Adipose tissue (tissue), 3 donors: ENCODE measurements around the gene IMP4. TPM values are rescaled to one million over a fixed set of nuclear protein-coding genes. Genes with fewer than 3 reads are reported as not detected.

ENCODE experiments used
- H3K27ac ChIP-seq: one replicate; pipeline ENCODE4 v1.5.1; 2013; ENCODE audit warnings: low read depth, low read length
- whole genome bisulfite sequencing, 3 donors: extraction: QIAGEN DNeasy Blood & Tissue Kit; methylation state at CpG; one replicate each; pipeline ENCODE4 v1.1.7; 2013; 5-methylcytosine and 5-hydroxymethylcytosine counted together
- polyA plus RNA-seq, 3 donors: library from polyadenylated mRNA; stranded (reverse); fragments of 200-250 nt; gene quantifications; one replicate each; pipeline ENCODE4 v1.2.3, GENCODE V29; 2013
- donor health status: healthy with polysubstance abuse.
- donor health status: Bipolar disorder and iron deficiency.
- donor health status: healthy.

The IMP4 gene
- polyA plus RNA-seq, 3 donors: 56.0 to 151 (median 126) TPM

- 41 to 55% (median 43%) methylated on average over 24 of the region's 24 CpGs for WGBS, 3 donors
- H3K27ac ChIP-seq: no peak overlapping the region
Measured at GRCh38 chr2:130372833-130373807, 30.4 kb downstream of the IMP4 start.

DNA sequence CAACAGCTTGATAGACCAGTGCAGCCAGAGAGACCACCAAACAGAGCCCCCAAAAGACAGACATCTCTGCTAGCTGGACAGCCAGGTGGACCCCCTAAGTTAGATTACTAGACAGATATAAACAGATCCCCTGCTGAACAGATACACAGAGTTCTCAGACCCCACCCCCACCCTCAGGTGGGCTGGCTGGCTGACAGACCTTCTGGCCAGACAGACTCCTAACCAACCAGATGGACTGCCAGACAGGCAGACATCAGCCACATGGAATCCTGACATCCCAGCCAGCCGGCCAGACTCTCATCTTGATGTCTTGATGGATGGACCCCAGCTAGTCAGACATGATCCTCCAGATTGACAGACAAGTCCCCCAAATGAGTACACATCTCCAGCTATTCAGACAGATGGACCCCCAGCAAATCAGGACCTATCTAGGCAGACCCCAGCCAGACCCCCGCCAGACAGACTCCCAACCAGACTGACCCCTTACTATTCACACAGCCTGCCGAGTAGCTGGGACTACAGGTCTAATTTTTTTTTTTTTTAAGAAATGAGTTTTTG, 31.2 kb downstream of the IMP4 start:
- 91 to 96% (median 93%) methylated on average over 3 of the region's 3 CpGs for WGBS, 3 donors
- H3K27ac ChIP-seq: no peak overlapping the region

DNA sequence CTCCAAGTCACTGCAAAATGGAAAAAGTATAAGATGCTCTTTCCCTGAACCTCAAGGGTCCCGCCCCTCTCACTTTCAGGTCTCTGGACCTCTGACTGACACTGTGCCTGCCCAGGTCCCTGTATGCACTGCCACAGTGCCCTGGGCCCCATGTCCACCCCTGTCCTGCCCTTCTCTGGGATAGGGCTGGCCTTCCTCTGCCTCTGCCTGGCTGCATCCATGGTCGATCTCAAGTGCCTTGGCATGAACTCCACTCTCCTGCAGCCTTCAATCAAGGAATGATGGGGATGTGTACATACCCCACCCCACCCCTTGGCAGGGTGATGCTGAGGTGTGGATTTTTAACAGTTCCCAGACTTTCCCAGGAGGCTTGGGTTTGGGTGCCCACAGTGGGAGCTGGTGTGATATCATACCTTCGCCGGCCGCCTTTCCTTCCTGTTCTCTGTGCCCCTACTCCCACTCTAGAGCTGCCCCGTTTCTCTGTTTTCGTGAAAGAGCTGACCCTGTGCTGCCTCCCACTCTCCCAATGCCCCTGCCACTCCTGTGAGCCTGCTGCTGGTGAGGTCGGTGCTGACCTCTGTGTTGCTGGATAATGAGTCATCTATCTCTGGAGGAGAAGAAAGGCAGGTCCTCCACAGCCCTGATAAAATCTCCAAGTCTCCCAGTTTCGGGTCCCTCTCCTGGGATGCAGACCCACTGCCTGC, 32.0 kb downstream of the IMP4 start:
- WGBS, 3 donors: 78 to 86% (median 84%) methylated on average over 9 of the region's 9 CpGs
- H3K27ac ChIP-seq: no peak overlapping the region

DNA sequence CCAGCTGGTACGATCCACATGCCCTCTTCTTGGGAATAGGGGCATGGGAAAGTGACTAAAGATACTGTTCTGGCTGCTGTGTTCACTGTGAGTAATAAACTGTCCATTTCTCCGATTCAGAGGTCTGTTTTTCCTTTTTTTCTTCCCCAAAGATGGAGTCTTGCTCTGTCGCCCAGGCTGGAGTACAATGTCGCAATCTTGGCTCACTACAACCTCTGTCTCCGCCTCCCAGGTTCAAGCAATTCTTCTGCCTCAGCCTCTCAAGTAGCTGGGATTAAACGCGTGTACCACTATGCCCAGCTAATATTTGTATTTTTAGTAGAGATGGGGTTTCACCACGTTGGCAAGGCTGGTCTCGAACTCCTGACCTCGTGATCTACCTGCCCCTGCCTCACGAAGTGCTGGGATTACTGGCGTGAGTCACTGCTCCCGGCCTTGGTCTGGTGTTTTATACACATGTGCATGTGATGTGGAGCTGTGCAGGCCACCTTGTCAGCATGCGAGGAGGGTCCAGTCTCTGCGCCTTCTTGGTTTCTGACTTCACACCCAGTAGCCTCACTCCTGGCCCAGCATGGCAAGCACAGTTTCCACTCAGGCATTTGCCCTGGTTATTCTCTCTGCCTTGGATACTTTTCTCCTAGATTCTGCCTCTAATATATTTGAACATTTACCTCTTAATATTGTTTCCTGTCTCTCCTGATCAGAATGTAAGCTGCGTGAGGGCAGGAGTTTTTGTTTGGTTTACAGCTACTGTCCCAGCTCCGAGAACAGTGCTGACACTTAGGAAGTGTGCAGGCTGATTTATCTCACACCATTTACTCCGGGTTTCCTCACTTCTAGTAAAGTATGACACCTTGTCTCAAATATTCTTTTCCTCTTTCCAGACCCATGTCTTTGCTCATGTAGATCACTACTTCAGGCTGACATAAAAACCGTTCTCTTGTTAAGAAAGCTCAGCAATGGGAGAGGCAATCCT, 32.9 kb downstream of the IMP4 start:
- no peak overlapping the region for H3K27ac ChIP-seq
- WGBS, 3 donors: 90 to 93% (median 93%) methylated on average over 19 of the region's 19 CpGs

DNA sequence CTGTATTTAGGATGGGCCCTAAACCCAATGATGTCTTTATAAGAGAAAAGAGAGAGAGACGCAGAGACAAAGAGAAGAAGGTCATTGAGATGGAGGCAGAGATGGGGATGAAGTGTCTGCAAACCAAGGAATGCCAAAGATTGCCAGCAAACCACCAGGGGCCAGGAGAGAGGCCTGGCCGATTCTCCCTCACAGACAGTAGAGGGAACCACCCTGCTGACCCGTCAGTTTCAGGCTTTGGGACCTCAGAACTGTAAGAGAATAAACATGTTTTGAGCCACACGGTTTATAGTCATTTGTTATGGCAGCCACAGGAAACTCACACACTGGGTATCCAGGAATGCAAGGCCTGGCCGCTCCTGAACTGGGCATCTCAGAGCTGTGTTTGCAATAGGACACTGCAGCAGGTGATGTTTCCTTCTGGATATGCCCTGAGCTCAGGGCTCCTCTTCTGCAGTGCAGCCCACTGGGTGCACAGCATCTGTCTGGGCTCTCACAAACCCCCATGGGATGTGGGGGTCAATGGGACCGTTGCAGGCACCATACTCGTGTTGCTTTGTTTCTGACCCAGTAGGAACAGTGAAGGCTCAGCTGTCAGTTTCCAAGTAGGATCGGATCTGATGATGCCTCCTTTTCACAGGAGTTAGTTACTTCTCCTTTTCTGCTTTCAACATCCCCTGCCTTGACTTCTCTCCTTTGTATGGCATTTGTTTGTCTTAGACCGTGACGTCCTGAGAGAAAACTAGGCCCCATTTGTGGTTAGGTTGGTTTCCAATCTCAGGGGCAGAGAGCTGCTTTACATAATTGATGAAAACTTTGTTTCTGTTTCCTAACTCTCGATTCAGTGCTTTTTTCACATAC, 34.0 kb downstream of the IMP4 start:
- no peak overlapping the region for H3K27ac ChIP-seq
- 65 to 81% (median 70%) methylated on average over 11 of the region's 11 CpGs for WGBS, 3 donors

DNA sequence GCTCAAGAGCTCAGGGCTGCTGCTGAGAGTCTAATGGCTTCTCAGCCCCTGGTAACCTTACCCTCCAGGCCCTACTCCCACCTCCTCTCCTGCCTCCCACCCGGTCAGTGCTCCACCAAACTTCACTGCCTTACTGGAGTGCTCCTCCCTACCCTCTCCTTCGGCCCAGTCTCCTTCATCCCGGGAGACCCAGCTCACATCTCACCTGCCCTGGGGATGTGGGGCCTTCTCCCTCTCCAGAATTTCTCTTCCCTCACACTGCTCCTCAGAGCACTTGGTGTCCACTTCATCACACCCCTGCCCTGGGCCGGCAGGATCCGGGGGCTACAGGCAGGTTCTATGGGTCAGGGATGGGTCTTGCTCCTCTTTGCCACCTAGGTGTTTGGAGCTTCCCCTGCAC, 34.8 kb downstream of the IMP4 start:
- WGBS, 3 donors: 86 to 99% (median 95%) methylated on average over 5 of the region's 5 CpGs
- H3K27ac ChIP-seq: no peak overlapping the region

GRCh38 chr2:130378206-130378897, 35.7 kb downstream of the IMP4 start:
- no peak overlapping the region for H3K27ac ChIP-seq
- WGBS, 3 donors: 85 to 91% (median 85%) methylated on average over 3 of the region's 3 CpGs

GRCh38 chr2:130378898-130379214, 36.2 kb downstream of the IMP4 start:
- no peak overlapping the region for H3K27ac ChIP-seq
- 87 to 93% (median 92%) methylated on average over 3 of the region's 3 CpGs for WGBS, 3 donors

DNA sequence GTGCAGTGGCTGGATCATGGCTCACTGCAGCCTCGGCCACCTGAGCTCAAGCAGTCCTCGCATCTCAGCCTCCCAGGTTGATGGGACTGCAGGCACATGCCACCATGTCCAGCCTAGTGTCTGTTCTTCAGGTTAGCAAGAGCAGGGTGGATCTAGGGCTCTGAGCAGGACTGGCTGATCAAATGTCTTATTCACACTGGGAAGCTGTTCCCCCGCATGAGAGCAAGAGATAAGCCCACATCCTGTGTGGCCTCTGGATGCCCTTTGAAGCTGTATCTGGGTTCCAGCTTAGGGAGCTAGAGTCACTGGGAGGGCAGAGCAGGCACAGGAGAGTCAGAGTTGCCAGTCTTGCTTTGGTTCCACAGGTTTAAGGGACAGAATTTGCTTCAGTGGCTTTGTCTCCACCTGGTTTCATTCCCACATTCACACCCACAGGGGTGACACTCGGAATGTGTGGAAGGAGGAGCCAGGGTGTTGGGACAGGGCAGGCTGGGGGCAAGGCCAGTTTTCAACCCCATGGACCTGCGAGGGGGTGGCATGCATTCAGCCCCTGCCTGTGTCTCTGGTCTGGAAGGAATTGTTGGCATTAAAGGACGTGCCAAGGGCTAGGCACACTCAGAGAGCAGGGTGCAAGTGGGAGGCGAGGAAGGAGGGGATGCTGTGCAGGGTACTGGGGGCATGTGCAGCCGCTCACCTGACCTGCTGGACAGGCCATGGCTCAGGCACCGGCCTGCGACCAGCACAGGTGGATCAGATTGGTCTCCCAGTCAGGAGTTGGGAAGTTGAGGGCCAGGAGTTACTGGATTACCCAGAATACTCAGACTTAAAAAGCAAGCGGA, 37.6 kb downstream of the IMP4 start:
- 79 to 97% (median 91%) methylated on average over 11 of the region's 11 CpGs for WGBS, 3 donors
- no peak overlapping the region for H3K27ac ChIP-seq

DNA sequence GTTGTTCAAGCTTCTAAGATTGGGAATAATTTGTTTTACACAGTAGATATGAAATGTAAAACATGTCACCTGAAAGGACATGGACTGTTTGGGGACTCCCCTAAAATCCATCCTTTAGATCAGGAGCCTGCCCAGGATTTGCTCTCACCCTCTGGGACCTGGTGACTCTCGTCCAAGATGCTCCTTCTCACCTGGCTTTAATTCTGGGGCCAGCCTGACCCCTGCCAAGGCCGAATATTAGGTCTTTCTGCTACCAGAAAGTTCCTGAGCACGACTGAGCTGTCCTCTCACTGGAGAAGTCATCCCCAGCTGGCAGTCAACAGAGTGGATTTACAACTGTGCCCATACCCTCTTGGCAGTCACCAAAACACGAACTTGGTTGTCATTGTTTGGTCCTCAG, 38.4 kb downstream of the IMP4 start:
- H3K27ac ChIP-seq: no peak overlapping the region
- 89 to 91% (median 89%) methylated on average over 4 of the region's 4 CpGs for WGBS, 3 donors

DNA sequence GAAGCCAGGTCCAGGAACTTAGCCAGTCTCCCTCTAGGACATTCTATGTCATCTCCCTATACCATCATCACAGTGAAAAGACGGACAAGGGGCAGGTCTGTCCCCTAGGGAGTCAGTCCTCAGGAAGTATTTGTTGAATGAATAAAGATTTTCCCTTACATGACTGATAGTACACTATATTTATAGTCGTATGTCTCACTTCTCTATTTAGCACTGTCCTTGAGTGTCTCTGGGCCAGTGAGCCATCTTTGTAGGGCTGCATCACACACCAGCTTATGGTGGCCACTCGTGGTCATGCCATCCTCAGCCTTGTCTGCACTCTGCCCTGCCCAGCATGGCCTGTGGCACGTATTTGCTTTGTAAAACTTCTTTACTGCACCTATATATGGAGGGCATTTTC, 38.9 kb downstream of the IMP4 start:
- 84 to 86% (median 85%) methylated on average over 4 of the region's 4 CpGs for WGBS, 3 donors
- H3K27ac ChIP-seq: no peak overlapping the region

DNA sequence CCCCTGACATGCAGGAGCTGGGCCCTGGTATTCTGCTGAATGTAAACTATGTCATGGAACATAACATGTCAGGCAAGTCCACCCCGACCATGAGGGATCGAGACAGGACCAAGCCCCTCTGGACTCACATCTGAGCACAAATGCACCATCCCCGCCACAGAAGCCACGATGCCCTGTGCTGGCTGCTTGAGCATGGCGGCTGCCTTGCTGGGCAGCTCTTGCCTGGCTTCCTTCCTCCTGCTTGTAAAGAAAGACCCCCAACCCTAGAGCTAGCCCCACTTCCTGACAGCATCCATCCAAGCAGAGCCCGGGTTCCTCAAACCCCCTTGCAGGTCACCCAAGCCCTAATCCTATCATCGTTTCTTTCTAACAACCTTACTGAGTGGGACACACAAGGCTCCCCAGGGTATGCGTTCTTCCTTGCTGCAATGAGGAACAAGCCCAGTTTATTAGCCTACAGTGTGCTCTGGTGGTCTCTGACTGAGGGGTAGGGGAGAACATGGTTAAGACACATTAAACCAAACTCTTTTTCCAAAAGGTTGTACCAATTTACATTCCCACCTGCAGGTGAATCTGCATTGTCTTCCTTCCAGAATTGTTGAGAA, 39.7 kb downstream of the IMP4 start:
- no peak overlapping the region for H3K27ac ChIP-seq
- WGBS, 3 donors: 92 to 95% (median 93%) methylated on average over 7 to 8 of the region's 8 CpGs

DNA sequence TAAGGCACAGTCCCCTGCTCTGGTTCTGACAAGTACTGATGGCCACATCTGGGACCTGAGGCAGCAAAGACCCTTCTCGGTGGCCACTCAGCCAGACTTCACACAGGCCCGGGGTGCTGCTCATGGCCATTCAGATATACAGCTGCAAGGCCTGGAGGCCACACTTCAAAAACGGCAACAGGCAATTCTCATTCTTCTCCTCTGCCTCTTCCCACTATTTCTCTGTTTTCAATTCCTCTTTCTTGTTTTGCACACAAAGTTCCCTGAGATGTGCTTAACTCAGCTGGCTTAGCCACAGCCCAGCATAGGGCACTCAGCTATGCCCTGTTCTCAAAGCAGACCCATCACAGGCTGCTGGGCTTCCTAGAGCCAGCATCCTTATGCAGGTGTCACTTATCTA, 43.0 kb downstream of the IMP4 start:
- 81 to 91% (median 86%) methylated on average over 3 of the region's 3 CpGs for WGBS, 3 donors
- H3K27ac ChIP-seq: no peak overlapping the region

- no peak overlapping the region for H3K27ac ChIP-seq
- WGBS, 3 donors: 36 to 67% (median 46%) methylated on average over 4 of the region's 4 CpGs
Measured at GRCh38 chr2:130387071-130387400, 44.3 kb downstream of the IMP4 start.

DNA sequence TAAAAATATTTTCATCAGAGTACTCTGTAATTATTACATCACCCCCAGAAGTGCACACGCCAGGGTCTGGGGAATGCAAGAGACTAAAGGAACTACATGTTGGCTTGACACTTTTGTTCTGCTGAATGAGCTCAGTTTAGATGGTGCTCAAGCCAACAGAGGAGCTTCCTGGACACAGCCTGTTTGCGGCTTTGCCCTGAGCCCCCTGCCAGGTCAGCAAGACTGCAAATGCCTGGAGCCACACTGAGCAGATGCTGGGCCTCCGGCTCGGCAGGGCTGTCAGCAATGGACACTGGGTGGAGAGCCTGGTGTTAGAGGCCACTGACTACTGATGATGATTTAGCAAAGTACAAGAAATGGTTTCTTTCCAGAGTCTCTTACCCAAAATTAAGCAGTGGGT, 45.1 kb downstream of the IMP4 start:
- 43 to 75% (median 50%) methylated on average over 4 of the region's 4 CpGs for WGBS, 3 donors
- H3K27ac ChIP-seq: no peak overlapping the region
